ENCODE measurements around the gene MYL10.
"Not testable (repeated sequence)": the region's sequence is repeated elsewhere in the genome, so short reads cannot be mapped to it uniquely, and the experiment has no call there.

Gene MYL10

GRCh38 chr7:101650579-101651081 lies 21.5 kb upstream of the MYL10 start:
- no peak for DNase-seq

- not testable (repeated sequence) for DNase-seq
Observed at GRCh38 chr7:101647876-101648275, 18.8 kb upstream of the MYL10 start.

GRCh38 chr7:101645951-101646350 lies 16.9 kb upstream of the MYL10 start:
- DNase-seq: no peak

GRCh38 chr7:101644879-101645278 lies 15.8 kb upstream of the MYL10 start:
- DNase-seq: no peak

GRCh38 chr7:101639127-101639526 lies 10.0 kb upstream of the MYL10 start:
- not testable (repeated sequence) for DNase-seq

- DNase-seq: no peak
Observed at GRCh38 chr7:101636822-101637623, 7.9 kb upstream of the MYL10 start.

GRCh38 chr7:101635484-101635883 lies 6.4 kb upstream of the MYL10 start:
- no peak for DNase-seq

- DNase-seq: no peak
Observed at GRCh38 chr7:101634196-101634717, 5.2 kb upstream of the MYL10 start.

GRCh38 chr7:101633511-101633910 lies 4.4 kb upstream of the MYL10 start:
- DNase-seq: no peak

GRCh38 chr7:101632641-101633040 lies 3.5 kb upstream of the MYL10 start:
- no peak for DNase-seq

- no peak for DNase-seq
Observed at GRCh38 chr7:101631224-101631714, 2.2 kb upstream of the MYL10 start.

GRCh38 chr7:101630591-101630990 lies 1.5 kb upstream of the MYL10 start:
- no peak for DNase-seq

- DNase-seq: no peak
Observed at GRCh38 chr7:101628522-101628921, 574 bp downstream of the MYL10 start.

- no peak for DNase-seq
Observed at GRCh38 chr7:101626758-101627157, 2.3 kb downstream of the MYL10 start.

- no peak for DNase-seq
Observed at GRCh38 chr7:101626069-101626671, 2.9 kb downstream of the MYL10 start.

- no peak for DNase-seq
Observed at GRCh38 chr7:101625031-101625791, 3.9 kb downstream of the MYL10 start.

GRCh38 chr7:101624246-101625001 lies 4.7 kb downstream of the MYL10 start:
- no peak for DNase-seq

GRCh38 chr7:101622609-101623173 lies 6.4 kb downstream of the MYL10 start:
- no peak for DNase-seq

GRCh38 chr7:101620991-101621390 lies 8.1 kb downstream of the MYL10 start:
- DNase-seq: no peak

GRCh38 chr7:101620395-101620794 lies 8.7 kb downstream of the MYL10 start:
- DNase-seq: no peak

- no peak for DNase-seq
Observed at GRCh38 chr7:101618916-101619315, 10.2 kb downstream of the MYL10 start.
